ENCODE data around the gene PON2. TPM values are rescaled to one million over a fixed set of nuclear protein-coding genes. Genes with fewer than 3 reads are reported as not detected.

Gene PON2
- total RNA-seq, 2 experiments from 2014 or later, result 5.4 to 6.7 TPM

- Histone ChIP-seq H3K27me3 (ENCODE audit: control insufficient read depth in 1 of 2, insufficient read depth in 2 of 2, low read length in 2 of 2) (peaks cover 0 to 2% of the 10 kb centered on the region in 2 experiments), H3K4me3 (ENCODE audit: low read length) (peak overlapping the region; percentile 61), H3K4me1 (ENCODE audit: insufficient read depth, low read length) (peaks cover 11% of the 10 kb centered on the region), H3K27ac (ENCODE audit: low read depth in 1 of 2, low read length in 2 of 2) (no peak overlapping the region), H3K9me3 (ENCODE audit: control insufficient read depth in 1 of 2, insufficient read depth in 1 of 2, low read length in 2 of 2) (no peaks in the 10 kb centered on the region), H3K36me3 (ENCODE audit: insufficient read depth, low read length) (no peaks in the 10 kb centered on the region)
- ChIA-PET CTCF (no interaction called here), POLR2A (interaction anchor here (0.6 to 1.1 kb wide), 5 partner anchors 9 to 777 kb away, joined by 3 to 6 read pairs (median 4); partner anchors contain the start of gene PON3)
- intact Hi-C loops (cut with DNase I, micrococcal nuclease), result no loop called here
- no peaks in the 10 kb centered on the region for H3K27me3 Mint-ChIP-seq
- H3K9me3 Mint-ChIP-seq, result no peaks in the 10 kb centered on the region
- no peak for TF ChIP-seq CTCF (IDR thresholded peaks at IDR 0.05)
- peak in 2 of 14 experiments; percentile 3 to 11 for DNase-seq
- peaks cover 10% of the 10 kb centered on the region for H3K4me1 Mint-ChIP-seq (ENCODE audit: low read depth)
- peak overlapping the region; percentile 82 for H3K27ac Mint-ChIP-seq
- H3K36me3 Mint-ChIP-seq (ENCODE audit: low read depth), result peaks cover 4% of the 10 kb centered on the region
- peak overlapping the region; percentile 92 for H3K4me3 Mint-ChIP-seq
- ATAC-seq (ENCODE audit: poor library complexity), result peak; percentile 19
These were observed 573 bp upstream of the PON2 start for GRCh38 chr7:95435422-95435780.

GRCh38 chr7:95433952-95434556 lies 774 bp downstream of the PON2 start:
- peak overlapping the region; percentile 61 for H3K4me3 ChIP-seq (ENCODE audit: low read length)
- DNase-seq (no peak), ATAC-seq (ENCODE audit: poor library complexity) (no peak)
- H3K27me3 ChIP-seq (ENCODE audit: control insufficient read depth in 1 of 2, insufficient read depth in 2 of 2, low read length in 2 of 2), result peaks cover 0 to 2% of the 10 kb centered on the region in 2 experiments
- intact Hi-C loops (cut with DNase I, micrococcal nuclease), result no loop called here
- Mint-ChIP-seq H3K4me1 (ENCODE audit: low read depth) (peaks cover 10% of the 10 kb centered on the region), H3K4me3 (peak overlapping the region; percentile 72), H3K27ac (peak overlapping the region; percentile 82), H3K36me3 (ENCODE audit: low read depth) (peaks cover 4% of the 10 kb centered on the region), H3K27me3 (no peaks in the 10 kb centered on the region), H3K9me3 (no peaks in the 10 kb centered on the region)
- H3K36me3 ChIP-seq (ENCODE audit: insufficient read depth, low read length), result no peaks in the 10 kb centered on the region
- TF ChIP-seq CTCF (IDR thresholded peaks at IDR 0.05), result no peak
- ChIA-PET POLR2A (interaction anchor here (0.6 to 1.1 kb wide), 5 partner anchors 10 to 1058 kb away, joined by 3 to 6 read pairs (median 5); partner anchors contain the start of gene PON3), CTCF (no interaction called here)
- no peaks in the 10 kb centered on the region for H3K9me3 ChIP-seq (ENCODE audit: control insufficient read depth in 1 of 2, insufficient read depth in 1 of 2, low read length in 2 of 2)
- peaks cover 11% of the 10 kb centered on the region for H3K4me1 ChIP-seq (ENCODE audit: insufficient read depth, low read length)
- H3K27ac ChIP-seq (ENCODE audit: low read depth in 1 of 2, low read length in 2 of 2), result no peak overlapping the region

- Histone ChIP-seq H3K36me3 (ENCODE audit: insufficient read depth, low read length) (no peaks in the 10 kb centered on the region), H3K4me3 (ENCODE audit: low read length) (no peak overlapping the region), H3K9me3 (ENCODE audit: control insufficient read depth in 1 of 2, insufficient read depth in 1 of 2, low read length in 2 of 2) (no peaks in the 10 kb centered on the region), H3K27me3 (ENCODE audit: control insufficient read depth in 1 of 2, insufficient read depth in 2 of 2, low read length in 2 of 2) (peaks cover 0 to 2% of the 10 kb centered on the region in 2 experiments), H3K4me1 (ENCODE audit: insufficient read depth, low read length) (peaks cover 11% of the 10 kb centered on the region), H3K27ac (ENCODE audit: low read depth in 1 of 2, low read length in 2 of 2) (no peak overlapping the region)
- peaks cover 4% of the 10 kb centered on the region for H3K36me3 Mint-ChIP-seq (ENCODE audit: low read depth)
- ATAC-seq (ENCODE audit: poor library complexity) (no peak), DNase-seq (no peak)
- ChIA-PET POLR2A (no interaction called here), CTCF (no interaction called here)
- no peak for TF ChIP-seq CTCF (IDR thresholded peaks at IDR 0.05)
- H3K27ac Mint-ChIP-seq, result no peak overlapping the region
- no peak overlapping the region for H3K4me3 Mint-ChIP-seq
- H3K9me3 Mint-ChIP-seq, result no peaks in the 10 kb centered on the region
- intact Hi-C loops (cut with DNase I, micrococcal nuclease), result no loop called here
- peaks cover 10% of the 10 kb centered on the region for H3K4me1 Mint-ChIP-seq (ENCODE audit: low read depth)
- no peaks in the 10 kb centered on the region for H3K27me3 Mint-ChIP-seq
These were observed 1.7 kb downstream of the PON2 start for GRCh38 chr7:95433129-95433528.

Measured in CD4-positive, alpha-beta T cell (primary cell).